Measurements from ENCODE around the gene EVA1B.

EVA1B gene, protein sequence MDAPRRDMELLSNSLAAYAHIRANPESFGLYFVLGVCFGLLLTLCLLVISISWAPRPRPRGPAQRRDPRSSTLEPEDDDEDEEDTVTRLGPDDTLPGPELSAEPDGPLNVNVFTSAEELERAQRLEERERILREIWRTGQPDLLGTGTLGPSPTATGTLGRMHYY

DNA sequence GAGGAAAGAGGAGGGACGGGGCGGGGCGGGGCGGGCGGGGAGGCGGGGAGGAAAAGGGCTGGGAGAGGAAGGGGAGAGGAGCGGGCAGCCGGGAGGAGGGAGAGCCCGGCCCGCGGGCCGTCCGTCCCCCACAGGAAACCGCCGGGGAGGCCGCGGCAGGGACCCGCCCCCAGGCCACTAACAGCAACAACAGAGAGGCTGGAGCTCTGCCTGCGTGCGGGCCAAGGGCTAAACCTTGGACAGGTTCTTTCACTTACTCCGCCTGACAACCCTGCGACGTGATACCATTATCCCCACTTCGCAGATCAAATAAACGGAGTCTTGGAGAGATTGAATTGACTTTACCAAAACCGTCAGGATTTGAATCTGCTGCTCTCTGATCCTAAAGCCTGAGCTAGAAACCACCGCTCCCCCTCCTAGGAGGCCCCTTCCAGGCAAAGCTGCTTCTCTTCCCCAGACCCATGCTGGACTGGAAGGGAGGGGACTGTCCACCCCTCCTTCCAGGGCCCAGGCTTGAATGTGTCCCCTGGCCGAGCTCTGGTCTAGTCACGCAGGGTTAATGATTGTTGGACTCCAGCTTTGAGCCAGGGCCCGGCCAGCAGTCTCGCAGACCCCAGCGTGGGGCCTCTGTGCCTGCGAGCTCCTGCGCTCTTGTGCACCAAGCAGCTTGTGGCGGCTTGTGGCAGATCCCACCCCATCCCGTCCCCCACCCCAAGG lies at the start of gene EVA1B:
Gene EVA1B (minus strand): TSS at position 10 of the 717 bp plus-strand sequence. CDS start 608 bp downstream, outside the sequence.
- DNase-seq: peak; percentile 14

- no peak for DNase-seq
Observed at GRCh38 chr1:36372617-36373016, 49.2 kb upstream of the EVA1B start.

DNA sequence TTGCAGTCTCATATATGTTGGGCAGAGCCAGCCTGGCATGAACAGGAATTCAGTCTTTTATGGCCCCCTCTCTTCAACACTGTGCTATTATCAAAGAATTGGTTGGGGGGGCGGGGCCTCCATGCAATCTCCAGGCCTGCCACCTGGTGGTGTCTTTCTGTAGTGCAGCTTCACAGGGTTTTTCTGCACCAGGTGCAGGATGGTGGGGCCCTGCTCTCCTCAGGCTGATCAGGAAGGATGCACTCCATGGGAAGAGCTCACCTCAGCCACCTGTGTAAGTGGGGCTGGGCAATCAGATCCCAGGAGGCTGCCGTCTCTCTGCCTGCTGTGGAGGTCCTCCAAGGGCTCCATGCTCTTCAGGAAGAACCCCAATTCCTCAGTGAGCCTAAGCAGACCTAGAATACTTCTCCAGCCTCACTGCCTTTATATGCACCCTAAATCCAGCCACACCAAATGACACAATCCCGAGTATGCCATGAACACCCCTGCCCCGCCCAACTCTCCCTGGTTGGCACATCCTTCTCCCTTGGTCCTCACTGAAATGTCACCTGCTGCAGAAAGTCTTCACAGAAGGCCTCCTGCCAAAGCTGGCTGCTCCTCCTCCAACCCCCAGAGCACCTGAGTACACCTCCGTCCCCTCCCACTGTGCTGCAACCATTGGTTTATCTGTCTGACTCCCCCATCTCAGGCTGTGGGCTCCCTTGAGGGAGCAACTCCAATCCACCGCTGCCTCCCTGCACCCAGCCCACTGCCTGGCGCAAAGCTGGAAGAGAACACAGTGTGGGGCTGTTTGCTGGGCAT lies 45.8 kb upstream of the EVA1B start:
- peak; percentile 65 for DNase-seq

DNA sequence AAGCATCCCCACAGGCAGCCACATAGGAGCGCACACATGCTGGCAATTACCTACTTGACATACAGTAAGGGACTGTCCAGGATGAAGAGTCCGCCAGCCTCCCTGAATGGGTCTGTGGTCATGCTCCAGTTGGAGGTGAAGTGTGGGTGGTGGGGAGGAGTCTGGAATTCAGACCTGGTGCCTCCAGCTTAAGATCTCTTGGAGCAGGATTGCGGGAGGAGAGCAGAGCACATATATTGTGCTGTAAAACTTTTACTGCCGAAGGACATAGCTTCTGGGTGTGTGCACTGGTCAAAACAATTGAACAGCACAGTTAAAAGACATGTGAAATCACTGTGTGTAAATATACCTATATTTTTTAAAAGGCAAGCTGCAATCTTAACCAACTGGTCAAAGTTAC lies 44.4 kb upstream of the EVA1B start:
- DNase-seq: no peak

GRCh38 chr1:36367066-36367465 lies 43.6 kb upstream of the EVA1B start:
- DNase-seq: no peak

DNA sequence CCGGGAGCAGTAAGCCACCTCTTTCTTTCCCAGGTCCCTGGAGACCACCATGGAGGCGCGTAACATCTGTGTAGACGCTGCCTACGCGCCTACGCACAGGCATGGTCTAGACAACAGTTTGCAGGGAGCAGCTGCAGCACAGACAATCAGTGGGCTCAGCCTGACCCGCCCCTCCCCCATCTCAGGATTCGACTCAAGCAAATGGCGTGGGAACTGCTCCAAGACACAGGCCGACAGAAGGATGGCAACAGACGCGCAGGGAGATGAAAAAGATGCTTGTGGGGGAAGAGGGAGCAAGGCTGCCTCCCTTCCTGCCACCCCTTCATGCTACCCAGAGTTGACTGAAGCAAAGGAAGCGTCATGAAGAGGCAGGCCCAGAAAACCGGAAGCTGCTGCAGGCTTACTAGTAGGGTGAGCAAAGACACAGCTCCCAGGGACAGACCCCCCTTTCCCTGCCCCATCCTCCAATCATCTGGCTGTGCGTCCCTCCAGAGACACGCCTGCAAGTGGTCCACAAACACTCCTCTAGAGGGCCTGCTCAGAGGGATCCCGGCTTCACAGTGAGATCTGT lies 42.7 kb upstream of the EVA1B start:
- no peak for DNase-seq

GRCh38 chr1:36365381-36365780 lies 41.9 kb upstream of the EVA1B start:
- DNase-seq: no peak

- no peak for DNase-seq
Observed at GRCh38 chr1:36359911-36360550, 36.6 kb upstream of the EVA1B start.

DNA sequence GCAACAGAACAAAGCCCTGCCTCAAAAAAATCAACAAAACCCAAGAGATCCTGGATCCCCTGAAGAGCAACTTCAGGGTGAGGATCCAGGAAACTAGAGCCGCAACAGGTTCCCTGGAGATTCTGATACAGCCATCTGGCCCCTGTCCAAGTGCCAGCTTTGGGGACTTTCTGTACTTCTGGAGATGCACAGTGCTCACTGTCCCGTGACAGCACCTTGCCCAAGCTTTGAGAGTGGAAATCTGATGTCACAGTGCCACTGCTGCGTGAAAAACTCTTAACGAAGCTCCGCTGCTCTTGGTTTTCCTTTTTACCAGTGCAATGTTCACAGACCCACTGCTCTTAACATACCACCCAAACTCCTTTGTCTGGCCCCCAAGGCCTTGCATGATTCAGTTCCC lies 35.9 kb upstream of the EVA1B start:
- no peak for DNase-seq

GRCh38 chr1:36358514-36359084 lies 35.2 kb upstream of the EVA1B start:
- no peak for DNase-seq

DNA sequence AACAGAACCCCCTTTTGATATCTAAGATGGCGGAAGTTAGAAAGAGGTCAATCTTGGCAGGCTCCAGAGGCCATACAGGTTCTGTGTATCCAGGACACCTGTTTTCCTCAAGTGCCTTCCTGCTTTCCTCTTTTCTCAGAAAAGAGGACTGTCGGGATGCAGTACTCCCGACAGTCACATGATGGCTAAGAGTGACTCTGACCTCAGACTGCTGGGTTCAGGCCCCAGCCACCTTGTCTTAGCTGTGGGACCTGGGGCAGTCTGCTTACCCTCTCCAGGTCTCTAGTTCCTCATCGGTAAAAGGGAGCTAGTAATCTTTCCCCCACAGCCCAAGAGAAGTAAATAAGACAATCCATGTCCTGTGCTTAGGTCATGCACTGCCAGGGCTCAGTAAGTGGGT lies 32.4 kb upstream of the EVA1B start:
- no peak for DNase-seq

DNA sequence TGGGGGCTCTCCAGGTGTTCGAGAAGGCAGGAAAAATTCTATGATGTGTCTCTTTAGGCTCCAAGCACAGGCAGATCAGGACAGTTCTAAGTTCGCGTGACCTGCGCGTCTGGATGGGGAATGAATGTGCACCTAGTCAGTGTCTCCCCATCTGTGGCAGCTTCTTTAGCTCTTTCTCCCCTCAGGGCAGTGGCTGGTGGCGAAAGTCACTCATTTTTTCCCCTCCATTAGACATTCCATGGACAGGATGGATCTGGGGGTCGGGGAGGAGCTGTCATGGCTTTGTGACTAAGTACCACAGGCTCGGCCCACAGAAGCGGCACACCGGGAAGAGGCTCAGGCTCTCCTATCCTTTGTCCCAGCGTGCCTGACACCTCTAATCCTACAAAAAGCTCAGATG lies 31.0 kb upstream of the EVA1B start:
- DNase-seq: no peak

DNA sequence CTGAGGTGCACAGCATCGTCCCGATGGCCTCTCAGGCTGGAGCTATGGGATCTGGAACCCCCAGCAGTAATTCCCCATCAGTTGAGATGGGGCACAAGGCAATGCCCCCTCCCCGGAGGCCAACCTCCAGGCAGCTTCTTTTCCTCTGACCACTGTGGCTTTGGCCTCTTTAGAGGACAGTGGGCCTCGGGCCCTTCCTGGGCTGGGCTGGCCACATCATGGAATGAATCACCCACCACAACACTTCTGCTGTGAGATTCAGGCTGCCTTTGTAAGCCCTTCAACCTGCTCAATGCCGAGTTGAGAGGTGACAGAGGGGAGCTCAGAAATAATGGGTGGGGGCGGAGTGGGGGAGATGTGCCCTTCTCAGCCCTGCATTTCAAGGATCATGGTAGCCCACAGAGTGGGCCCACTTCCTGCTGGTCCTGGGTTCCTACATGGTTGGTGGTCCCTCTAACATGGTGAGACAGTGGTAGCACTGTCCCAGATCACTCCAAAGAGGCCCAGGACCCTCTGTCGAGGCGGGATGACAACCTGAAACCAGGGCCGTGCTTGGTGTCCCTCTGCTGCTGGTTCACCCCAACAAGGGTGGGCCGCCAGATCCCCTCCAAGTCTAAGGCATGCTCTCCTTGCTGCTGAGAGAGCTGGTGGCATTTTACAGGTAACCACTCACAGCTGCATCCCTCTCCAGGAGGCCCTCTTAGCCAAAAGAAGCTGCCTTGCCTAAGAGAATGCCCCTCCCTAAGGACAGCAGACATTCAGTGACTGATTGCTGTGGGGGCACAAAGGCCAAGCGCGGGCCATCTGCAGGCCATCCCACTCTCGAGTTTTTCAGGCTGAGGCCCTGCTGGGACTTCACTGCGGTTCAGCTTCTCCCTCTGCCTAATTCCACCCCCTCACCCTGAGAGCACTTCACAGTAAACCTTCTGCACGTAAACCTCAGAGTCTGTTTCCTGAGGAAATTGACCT lies 29.7 kb upstream of the EVA1B start:
- peak; percentile 22 for DNase-seq

- no peak for DNase-seq
Observed at GRCh38 chr1:36352125-36352909, 28.9 kb upstream of the EVA1B start.

- peak; percentile 81 for DNase-seq
Observed at GRCh38 chr1:36351227-36351977, 28.0 kb upstream of the EVA1B start.

DNA sequence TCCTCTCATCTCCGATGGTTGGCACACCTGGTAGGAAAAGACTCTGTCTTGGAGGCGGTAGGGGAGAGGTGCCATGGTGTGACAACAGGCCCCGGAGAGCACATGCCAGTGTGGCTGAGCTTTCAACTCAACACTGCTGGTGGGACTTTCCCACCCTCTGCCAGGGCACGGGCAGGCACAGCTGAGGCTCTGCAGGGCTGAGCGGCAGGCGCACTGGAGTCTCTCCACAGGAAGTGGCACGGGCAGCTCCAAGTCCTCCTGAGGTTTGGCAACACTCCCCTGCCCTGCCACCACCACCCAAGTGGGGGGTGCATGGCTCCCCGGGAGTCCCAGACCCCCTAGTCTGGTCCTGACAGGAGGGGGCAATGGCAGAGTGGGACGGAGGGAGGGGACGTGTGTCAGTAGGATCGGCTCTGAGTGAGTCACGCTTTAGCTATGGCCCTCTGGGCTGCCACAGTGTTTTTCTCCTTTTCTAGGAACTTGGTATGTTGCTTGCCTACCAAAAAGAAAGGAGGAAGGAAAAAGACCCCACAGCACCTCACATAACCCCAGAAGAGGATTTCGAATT lies 27.3 kb upstream of the EVA1B start:
- peak; percentile 77 for DNase-seq

- DNase-seq: no peak
Observed at GRCh38 chr1:36349839-36350238, 26.4 kb upstream of the EVA1B start.

DNA sequence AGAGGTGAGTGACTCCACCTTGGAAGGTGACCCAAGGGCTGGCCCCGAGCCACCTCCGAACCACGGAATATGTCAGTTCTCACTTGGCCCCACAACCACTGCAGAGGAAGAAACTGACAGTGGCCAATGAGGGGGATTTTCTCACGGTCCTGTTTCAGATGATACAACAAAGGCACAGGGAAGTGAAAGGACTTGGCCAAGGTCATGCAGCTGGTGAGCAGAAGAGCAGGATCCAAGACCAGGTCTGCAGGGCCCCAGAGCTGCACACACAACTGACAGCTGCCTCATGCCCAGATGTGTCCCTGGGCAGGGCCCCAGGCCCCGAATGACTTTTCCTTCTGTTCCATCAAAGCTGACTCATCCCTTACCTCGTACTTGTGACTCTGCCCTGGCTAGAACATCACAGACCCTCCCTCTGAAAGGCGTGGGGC lies 25.8 kb upstream of the EVA1B start:
- no peak for DNase-seq

DNA sequence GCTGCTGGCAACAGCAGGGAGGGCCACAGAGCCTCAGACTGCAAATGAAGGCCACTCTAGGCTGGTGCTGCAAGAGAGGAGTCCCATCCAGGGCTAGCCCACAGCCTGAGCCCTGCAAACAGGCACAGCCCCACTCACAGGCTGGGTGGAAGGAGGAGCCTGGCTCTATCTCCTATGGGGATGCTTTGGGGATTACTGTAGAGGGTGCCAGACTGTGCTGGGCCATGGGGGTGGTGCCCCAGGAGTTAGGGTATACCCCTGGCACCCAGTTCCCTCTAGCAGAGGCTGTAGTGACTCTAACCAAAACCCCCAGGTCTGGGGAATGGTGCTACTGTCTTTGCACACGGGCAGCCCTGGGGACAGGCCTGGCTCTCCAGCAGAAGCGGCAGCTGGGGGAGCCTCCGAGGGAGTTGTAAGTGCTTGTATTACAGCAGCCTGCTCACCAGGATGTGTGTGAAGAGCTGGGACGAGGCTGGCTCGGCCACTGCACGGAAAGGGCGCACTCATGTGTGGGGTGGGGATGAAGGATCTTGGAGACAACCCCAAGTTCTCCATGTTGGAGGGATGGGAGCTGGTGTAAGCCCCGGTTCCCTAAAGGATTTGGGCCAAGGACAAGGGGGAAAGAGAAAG lies 23.4 kb upstream of the EVA1B start:
- DNase-seq: no peak
